ENCODE measurements around the gene TOR1AIP2.

DNA sequence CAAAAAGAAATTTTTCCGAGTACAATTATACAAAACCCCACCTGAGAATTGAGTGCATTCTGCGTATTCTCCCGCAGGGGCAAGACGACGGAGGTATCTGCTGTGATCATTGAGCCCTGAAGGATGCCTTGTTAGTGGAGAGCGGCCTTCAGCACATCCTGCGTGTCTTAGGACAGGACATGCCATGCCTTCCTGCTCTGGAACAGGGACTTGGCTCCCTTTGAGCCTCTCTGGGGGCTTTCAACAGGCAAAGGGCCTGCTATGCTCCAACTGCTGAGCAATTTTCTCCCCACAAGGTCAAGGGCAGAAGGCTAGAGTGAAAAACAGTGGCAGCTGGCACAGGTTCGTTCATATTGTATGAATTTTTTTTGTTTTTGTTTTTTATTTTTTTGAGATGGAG lies 52.4 kb downstream of the TOR1AIP2 start:
- TF ChIP-seq, protein P1, sequence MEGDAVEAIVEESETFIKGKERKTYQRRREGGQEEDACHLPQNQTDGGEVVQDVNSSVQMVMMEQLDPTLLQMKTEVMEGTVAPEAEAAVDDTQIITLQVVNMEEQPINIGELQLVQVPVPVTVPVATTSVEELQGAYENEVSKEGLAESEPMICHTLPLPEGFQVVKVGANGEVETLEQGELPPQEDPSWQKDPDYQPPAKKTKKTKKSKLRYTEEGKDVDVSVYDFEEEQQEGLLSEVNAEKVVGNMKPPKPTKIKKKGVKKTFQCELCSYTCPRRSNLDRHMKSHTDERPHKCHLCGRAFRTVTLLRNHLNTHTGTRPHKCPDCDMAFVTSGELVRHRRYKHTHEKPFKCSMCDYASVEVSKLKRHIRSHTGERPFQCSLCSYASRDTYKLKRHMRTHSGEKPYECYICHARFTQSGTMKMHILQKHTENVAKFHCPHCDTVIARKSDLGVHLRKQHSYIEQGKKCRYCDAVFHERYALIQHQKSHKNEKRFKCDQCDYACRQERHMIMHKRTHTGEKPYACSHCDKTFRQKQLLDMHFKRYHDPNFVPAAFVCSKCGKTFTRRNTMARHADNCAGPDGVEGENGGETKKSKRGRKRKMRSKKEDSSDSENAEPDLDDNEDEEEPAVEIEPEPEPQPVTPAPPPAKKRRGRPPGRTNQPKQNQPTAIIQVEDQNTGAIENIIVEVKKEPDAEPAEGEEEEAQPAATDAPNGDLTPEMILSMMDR (IDR thresholded peaks at IDR 0.05), result no peak
- TF ChIP-seq POLR2AphosphoS5 (IDR thresholded peaks at IDR 0.05), result no peak

All from prostate gland (tissue), 2 donors.